ENCODE measurements around the gene B4GAT1.

DNA sequence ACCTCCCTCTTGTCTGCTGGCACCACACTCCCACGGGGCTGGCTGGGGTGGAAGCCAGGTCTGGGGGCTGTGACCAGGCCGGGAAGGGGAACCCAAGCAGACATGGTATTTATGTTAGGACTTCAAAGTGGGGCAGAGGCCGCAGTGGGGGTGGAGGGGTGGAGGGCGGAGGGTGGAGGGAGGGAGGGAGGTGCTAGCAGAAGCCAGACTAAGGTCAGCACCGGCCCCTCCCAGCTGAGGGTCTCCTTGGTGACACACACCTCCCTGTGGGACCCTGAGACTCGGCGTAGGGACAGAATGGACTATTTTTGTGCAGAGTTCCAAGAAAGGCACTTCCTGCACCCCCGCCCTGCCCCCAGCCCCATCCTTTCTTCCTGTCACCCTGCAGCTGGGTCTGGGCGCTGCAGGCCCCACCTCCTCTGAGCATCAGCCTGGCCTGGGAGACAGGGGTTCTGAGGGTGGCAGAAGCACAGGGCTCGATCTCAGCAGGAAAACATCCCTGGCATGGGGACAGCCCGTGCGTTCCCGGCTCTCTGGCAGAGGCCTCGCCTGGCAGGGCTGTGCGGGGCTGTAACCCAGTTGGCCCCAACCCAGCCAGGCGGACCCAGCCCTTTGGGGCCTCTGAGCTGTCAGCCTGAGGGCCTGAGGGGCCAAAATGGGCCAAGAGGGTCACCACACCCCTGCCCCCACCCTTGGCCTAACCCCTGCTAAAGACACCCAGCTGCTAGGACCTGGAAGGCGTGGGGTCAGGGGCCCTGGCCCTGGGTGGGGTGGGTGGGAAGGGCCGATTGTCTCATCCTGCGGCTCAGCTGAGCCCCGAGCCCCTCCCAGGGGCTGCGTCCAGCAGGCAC is 20.9 kb downstream of the B4GAT1 start:
- TF ChIP-seq, protein P1, sequence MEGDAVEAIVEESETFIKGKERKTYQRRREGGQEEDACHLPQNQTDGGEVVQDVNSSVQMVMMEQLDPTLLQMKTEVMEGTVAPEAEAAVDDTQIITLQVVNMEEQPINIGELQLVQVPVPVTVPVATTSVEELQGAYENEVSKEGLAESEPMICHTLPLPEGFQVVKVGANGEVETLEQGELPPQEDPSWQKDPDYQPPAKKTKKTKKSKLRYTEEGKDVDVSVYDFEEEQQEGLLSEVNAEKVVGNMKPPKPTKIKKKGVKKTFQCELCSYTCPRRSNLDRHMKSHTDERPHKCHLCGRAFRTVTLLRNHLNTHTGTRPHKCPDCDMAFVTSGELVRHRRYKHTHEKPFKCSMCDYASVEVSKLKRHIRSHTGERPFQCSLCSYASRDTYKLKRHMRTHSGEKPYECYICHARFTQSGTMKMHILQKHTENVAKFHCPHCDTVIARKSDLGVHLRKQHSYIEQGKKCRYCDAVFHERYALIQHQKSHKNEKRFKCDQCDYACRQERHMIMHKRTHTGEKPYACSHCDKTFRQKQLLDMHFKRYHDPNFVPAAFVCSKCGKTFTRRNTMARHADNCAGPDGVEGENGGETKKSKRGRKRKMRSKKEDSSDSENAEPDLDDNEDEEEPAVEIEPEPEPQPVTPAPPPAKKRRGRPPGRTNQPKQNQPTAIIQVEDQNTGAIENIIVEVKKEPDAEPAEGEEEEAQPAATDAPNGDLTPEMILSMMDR (IDR thresholded peaks at IDR 0.05): no peak
- no peak for TF ChIP-seq ZFX (IDR thresholded peaks at IDR 0.05; ENCODE audit: borderline replicate concordance)
